ENCODE results near the gene GALNT11.

The GALNT11 gene

DNA sequence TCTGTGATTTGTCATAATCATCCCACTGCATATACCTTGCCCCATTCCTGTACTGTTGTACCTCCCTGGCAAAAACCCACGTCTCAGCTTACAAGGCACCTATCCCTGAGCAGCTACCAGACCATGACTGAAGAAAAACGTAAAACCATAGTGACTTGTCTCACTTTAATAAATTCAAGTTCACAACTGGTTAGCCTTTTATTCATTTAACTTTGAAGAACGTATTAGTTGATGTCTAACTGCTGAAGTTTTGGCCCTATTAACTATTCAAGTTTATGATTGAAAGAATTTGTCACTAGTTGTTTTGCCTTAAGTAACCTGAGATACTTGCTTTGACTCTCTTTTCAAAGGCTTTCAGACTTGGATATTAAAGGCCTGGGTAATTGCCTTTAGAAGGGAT is 59.7 kb downstream of the GALNT11 start:
- Histone ChIP-seq H3K36me3 (no peaks in the 10 kb centered on the region), H3K4me2 (no peak overlapping the region), H3K9me3 (peaks cover 24% of the 10 kb centered on the region), H3K9ac (no peak overlapping the region), H3K27ac (no peak overlapping the region), H3K4me3 (no peak overlapping the region), H4K20me1 (no peaks in the 10 kb centered on the region), H3K4me1 (no peaks in the 10 kb centered on the region), H3K27me3 (no peaks in the 10 kb centered on the region)
- no peak for TF ChIP-seq Cebpa-rat (IDR thresholded peaks at IDR 0.05)

DNA sequence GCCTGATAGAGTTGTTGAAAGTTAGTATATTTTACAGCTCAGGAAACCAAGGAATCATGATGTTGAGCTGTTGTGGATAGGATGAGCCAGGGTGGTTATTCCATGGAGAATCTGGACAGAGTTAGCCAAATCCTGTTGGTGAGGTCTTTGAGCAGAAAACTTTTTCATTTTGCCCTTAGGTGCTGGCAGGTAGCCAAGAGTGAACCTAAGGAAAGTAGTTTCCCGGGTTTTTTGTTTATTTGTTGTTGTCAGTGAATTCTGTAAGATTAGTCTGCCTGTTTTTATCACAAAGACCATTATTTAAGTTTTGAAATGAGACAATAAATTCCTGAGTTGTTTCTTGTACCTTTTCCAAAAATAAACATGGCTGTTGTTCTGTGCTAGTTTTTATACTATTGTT is 61.0 kb downstream of the GALNT11 start:
- peaks cover 24% of the 10 kb centered on the region for H3K9me3 ChIP-seq
- H3K27ac ChIP-seq = no peak overlapping the region
- TF ChIP-seq Cebpa-rat (IDR thresholded peaks at IDR 0.05) = no peak
- H4K20me1 ChIP-seq = no peaks in the 10 kb centered on the region
- H3K36me3 ChIP-seq = no peaks in the 10 kb centered on the region
- H3K27me3 ChIP-seq = no peaks in the 10 kb centered on the region
- H3K4me1 ChIP-seq = no peaks in the 10 kb centered on the region
- no peak overlapping the region for H3K4me2 ChIP-seq
- no peak overlapping the region for H3K9ac ChIP-seq
- no peak overlapping the region for H3K4me3 ChIP-seq

DNA sequence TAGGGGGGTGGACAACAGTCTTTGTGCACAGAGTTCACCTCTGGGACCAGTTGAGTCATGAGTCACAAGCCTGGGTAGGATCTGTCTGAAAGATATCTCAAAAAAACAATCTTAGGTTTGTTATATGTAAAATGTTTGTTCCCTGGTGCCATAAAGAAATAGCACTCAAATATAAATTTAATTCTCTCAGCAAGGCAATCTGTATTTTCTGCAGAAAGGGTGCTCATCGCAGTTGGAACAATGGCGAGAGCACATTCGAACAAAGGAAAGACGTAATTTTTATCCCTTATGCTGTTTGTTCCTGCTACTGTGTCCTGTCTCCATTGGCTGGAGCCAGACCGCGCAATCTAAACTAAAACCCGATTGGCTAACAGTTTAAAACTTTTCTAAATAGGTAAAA is 63.7 kb downstream of the GALNT11 start:
- H4K20me1 ChIP-seq = no peaks in the 10 kb centered on the region
- no peak overlapping the region for H3K4me3 ChIP-seq
- H3K4me2 ChIP-seq = no peak overlapping the region
- H3K4me1 ChIP-seq = no peaks in the 10 kb centered on the region
- no peak for TF ChIP-seq Cebpa-rat (IDR thresholded peaks at IDR 0.05)
- H3K9ac ChIP-seq = no peak overlapping the region
- H3K36me3 ChIP-seq = no peaks in the 10 kb centered on the region
- H3K27me3 ChIP-seq = no peaks in the 10 kb centered on the region
- H3K27ac ChIP-seq = no peak overlapping the region
- H3K9me3 ChIP-seq = peaks cover 24% of the 10 kb centered on the region

DNA sequence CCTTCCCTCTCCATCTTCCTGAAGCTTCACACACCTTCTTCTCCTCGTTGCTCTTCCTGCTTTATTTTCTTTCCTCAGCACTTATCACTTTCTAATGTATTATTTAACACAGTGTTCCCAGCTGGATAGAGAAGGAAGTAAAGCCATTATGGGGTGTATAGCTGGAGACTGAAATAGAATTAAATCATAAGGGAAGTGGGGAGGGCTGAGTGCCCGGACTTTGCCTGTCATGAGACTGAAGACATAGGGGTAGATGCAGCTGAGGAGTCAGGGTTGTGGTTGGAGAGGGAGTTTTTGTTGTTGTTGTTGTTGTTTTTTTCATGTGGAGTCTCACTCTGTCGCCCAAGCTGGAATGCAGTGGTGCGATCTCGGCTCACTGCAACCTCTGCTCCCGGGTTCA is 65.3 kb downstream of the GALNT11 start:
- Histone ChIP-seq H3K4me2 (no peak overlapping the region), H3K4me3 (no peak overlapping the region), H3K27ac (no peak overlapping the region), H3K9ac (no peak overlapping the region), H3K4me1 (no peaks in the 10 kb centered on the region), H3K36me3 (no peaks in the 10 kb centered on the region), H3K27me3 (no peaks in the 10 kb centered on the region), H3K9me3 (peaks cover 24% of the 10 kb centered on the region), H4K20me1 (no peaks in the 10 kb centered on the region)
- no peak for TF ChIP-seq Cebpa-rat (IDR thresholded peaks at IDR 0.05)

DNA sequence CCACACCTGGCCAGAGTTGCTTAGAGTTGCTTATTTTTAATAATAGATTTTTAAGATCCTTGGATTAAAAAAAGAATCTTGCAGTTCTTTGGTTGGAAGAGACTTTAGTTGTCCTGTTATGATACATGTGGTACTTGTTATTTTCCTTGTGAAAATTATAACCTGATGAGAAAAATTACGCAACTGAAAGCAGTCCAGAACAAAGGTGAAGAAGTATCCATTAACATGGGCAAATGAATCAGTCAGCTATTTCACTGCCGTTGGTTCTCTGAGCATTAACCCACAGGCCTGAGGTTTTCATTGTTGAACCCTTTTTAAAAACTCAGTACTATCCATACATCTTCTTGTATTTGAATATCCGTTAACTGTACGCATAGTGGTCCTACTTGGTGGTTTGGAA is 68.2 kb downstream of the GALNT11 start:
- Histone ChIP-seq H3K27ac (no peak overlapping the region), H3K4me2 (no peak overlapping the region), H3K27me3 (no peaks in the 10 kb centered on the region), H3K36me3 (no peaks in the 10 kb centered on the region), H3K4me1 (no peaks in the 10 kb centered on the region), H3K4me3 (no peak overlapping the region), H4K20me1 (no peaks in the 10 kb centered on the region), H3K9ac (no peak overlapping the region), H3K9me3 (peaks cover 14% of the 10 kb centered on the region)
- TF ChIP-seq Cebpa-rat (IDR thresholded peaks at IDR 0.05) = no peak

DNA sequence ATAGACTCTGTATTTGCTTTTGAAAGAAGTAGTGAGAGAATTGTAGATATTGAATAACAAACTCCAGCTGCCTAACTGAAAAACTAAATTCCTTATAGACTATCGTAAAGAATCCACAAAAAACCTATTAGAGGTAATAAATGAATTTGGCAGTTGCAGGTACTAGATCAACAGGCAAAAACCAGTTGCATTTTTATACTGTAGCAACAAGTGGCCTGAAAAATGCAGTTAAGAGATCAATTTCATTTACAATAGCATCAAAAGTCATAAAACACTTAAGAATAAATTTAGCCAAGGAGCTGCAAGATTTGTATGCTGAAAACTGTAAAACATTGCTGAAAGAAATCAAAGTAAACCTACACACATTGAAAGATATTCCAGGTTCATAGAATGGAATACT is 70.3 kb downstream of the GALNT11 start:
- Histone ChIP-seq H3K27me3 (no peaks in the 10 kb centered on the region), H3K9me3 (no peaks in the 10 kb centered on the region), H3K4me3 (no peak overlapping the region), H4K20me1 (no peaks in the 10 kb centered on the region), H3K36me3 (no peaks in the 10 kb centered on the region), H3K27ac (no peak overlapping the region), H3K9ac (no peak overlapping the region), H3K4me1 (no peaks in the 10 kb centered on the region), H3K4me2 (no peak overlapping the region)
- no peak for TF ChIP-seq Cebpa-rat (IDR thresholded peaks at IDR 0.05)

DNA sequence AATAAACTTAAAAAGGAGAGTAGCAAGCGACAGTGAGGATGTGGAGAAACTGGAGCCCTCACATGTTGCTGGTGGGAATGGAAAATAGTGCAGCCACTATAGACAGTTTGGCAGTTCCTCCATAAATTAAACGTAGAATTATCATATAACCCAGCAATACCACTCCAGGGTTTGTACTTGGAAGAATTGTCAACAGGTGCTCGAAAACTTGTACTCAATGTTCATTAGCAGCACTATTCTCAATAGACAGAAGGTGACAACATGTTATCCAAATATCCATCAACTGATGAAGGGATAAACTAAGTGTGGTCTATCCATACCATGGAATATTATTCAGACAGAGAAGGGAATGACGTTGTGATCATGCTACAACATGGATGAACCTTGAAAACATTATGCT is 71.9 kb downstream of the GALNT11 start:
- Histone ChIP-seq H3K27ac (no peak overlapping the region), H3K4me1 (no peaks in the 10 kb centered on the region), H3K4me3 (no peak overlapping the region), H3K9me3 (no peaks in the 10 kb centered on the region), H3K36me3 (no peaks in the 10 kb centered on the region), H3K27me3 (no peaks in the 10 kb centered on the region), H3K4me2 (no peak overlapping the region), H4K20me1 (no peaks in the 10 kb centered on the region), H3K9ac (no peak overlapping the region)
- no peak for TF ChIP-seq Cebpa-rat (IDR thresholded peaks at IDR 0.05)

DNA sequence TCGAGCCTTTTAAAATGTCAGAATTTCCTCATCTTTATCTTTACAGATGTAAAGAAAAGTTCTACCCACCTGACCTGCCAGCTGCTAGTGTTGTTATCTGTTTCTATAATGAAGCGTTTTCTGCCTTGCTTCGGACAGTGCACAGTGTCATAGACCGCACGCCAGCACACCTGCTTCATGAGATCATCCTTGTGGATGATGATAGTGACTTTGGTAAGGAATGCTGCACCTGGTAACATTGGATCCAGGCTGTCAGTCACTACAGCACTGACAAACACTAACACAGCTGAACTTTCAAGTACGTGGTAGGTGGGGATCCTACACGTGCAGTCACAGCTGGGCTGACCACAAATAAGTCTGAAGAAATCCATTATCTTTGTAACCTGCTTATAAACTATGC is 77.6 kb downstream of the GALNT11 start:
- Histone ChIP-seq H3K36me3 (no peaks in the 10 kb centered on the region), H3K4me2 (no peak overlapping the region), H3K27ac (no peak overlapping the region), H3K4me3 (no peak overlapping the region), H3K9ac (no peak overlapping the region), H3K27me3 (no peaks in the 10 kb centered on the region), H3K9me3 (no peaks in the 10 kb centered on the region), H3K4me1 (no peaks in the 10 kb centered on the region), H4K20me1 (no peaks in the 10 kb centered on the region)
- TF ChIP-seq Cebpa-rat (IDR thresholded peaks at IDR 0.05) = no peak

DNA sequence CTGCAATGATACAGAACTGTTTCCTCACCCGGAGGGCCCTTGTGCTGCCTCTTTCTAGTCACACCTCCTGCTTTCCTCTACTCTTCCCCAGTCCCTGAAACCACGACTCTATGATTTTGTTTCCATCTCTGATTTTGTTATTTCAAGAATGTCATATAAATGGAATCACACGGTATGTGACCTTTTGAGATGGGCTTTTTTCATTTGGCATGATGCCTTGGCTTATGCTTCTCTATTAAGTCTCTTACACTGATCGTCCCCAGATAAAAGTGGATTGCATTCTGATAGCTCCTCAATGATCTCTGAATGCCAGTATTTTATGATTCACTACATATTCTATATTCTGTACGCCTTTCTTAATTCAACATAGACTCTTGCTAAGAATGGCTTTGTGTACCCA is 78.2 kb downstream of the GALNT11 start:
- Histone ChIP-seq H3K9ac (no peak overlapping the region), H4K20me1 (no peaks in the 10 kb centered on the region), H3K4me3 (no peak overlapping the region), H3K4me2 (no peak overlapping the region), H3K9me3 (no peaks in the 10 kb centered on the region), H3K27ac (no peak overlapping the region), H3K4me1 (no peaks in the 10 kb centered on the region), H3K27me3 (no peaks in the 10 kb centered on the region), H3K36me3 (no peaks in the 10 kb centered on the region)
- no peak for TF ChIP-seq Cebpa-rat (IDR thresholded peaks at IDR 0.05)

DNA sequence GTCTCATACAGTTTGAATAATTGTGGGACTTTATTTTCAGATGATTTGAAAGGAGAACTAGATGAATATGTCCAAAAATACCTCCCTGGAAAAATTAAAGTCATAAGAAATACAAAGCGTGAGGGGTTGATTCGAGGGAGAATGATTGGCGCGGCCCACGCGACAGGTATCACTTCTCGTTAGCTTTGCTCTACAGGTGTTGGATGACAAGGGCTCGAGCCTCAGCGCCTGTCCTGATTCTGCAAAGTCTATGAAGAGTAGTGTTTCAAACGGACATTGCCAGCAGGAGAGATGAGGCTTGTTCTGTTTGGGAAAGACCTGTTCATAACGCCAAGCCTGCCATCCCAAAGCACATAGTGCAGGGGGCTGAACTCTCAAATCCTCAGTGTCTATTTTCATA is 79.7 kb downstream of the GALNT11 start:
- Histone ChIP-seq H3K36me3 (no peaks in the 10 kb centered on the region), H3K27me3 (no peaks in the 10 kb centered on the region), H4K20me1 (no peaks in the 10 kb centered on the region), H3K27ac (no peak overlapping the region), H3K4me2 (no peak overlapping the region), H3K9ac (no peak overlapping the region), H3K9me3 (no peaks in the 10 kb centered on the region), H3K4me3 (no peak overlapping the region), H3K4me1 (no peaks in the 10 kb centered on the region)
- TF ChIP-seq Cebpa-rat (IDR thresholded peaks at IDR 0.05) = no peak

DNA sequence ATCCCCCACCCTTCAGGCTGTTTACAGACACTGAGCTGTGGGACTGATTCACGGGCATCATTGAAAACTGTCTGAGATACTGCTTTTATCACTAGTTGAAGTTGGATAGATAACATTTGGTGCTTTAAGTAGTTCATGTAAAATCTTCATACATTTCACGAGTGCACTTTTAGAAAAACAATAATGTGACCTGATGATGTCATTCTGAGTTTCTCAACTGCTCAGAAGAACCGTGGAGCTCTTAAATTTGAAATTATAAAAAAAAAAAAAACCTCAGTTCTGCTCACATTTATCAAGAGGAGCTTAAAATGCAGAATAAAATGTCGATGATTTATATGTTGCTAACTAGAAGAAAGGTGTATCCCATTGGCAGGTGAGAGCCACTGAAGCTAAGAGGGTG is 81.5 kb downstream of the GALNT11 start:
- H3K4me2 ChIP-seq = no peak overlapping the region
- no peaks in the 10 kb centered on the region for H4K20me1 ChIP-seq
- no peak overlapping the region for H3K4me3 ChIP-seq
- H3K27ac ChIP-seq = no peak overlapping the region
- TF ChIP-seq Cebpa-rat (IDR thresholded peaks at IDR 0.05) = no peak
- no peaks in the 10 kb centered on the region for H3K9me3 ChIP-seq
- H3K4me1 ChIP-seq = no peaks in the 10 kb centered on the region
- no peaks in the 10 kb centered on the region for H3K27me3 ChIP-seq
- no peaks in the 10 kb centered on the region for H3K36me3 ChIP-seq
- H3K9ac ChIP-seq = no peak overlapping the region
